ENCODE measurements around the gene TGFBI.

- TF ChIP-seq FOXP2 (optimal IDR thresholded peaks at IDR 0.05; ENCODE audit: borderline replicate concordance, extremely low read depth, extremely low read length, insufficient read depth) = no peak
- TF ChIP-seq POLR2AphosphoS5 (IDR thresholded peaks at IDR 0.05; ENCODE audit: low read depth, low read length) = no peak
- no peak for TF ChIP-seq TAF1 (IDR thresholded peaks at IDR 0.05; ENCODE audit: borderline replicate concordance, insufficient read depth, low read length)
- TF ChIP-seq SIN3A (IDR thresholded peaks at IDR 0.05; ENCODE audit: borderline replicate concordance, insufficient read depth, low read length) = no peak
Measured at GRCh38 chr5:136033234-136033633, 4.4 kb downstream of the TGFBI start.
